Activated CD8-positive, alpha-beta T cell treated with anti-CD3 and anti-CD28 coated beads for 36 hours (primary cell): Measurements from ENCODE around the gene OR5C1. TPM values are rescaled to one million over a fixed set of nuclear protein-coding genes. Genes with fewer than 3 reads are reported as not detected.

Source experiments
- ATAC-seq: fragments of 200-7000 bp; cut with Tn5 transposase; one replicate; pipeline ENCODE4 v1.10.0; 2021; ENCODE audit warnings: mild to moderate bottlenecking, moderate library complexity
- CTCF ChIA-PET: fragments of 350-600 bp; sonication (Branson Sonifier 250); formaldehyde crosslinking; loops from one replicate; lab custom pipeline; 2021; ENCODE audit warnings: antibody characterized with exemption; lab: Charles Lee
- POLR2A ChIA-PET: fragments of 350-600 bp; sonication (Branson Sonifier 250); formaldehyde crosslinking; loops from one replicate; lab custom pipeline; 2021; ENCODE audit warnings: antibody characterized with exemption; lab: Charles Lee
- DNase-seq: peaks from one replicate; pipeline ENCODE4 v3.0.0-alpha.2; 2020
- H3K27ac Mint-ChIP-seq: one replicate; pipeline ENCODE4 v1.8.0; 2021; ENCODE audit warnings: mild to moderate bottlenecking, mixed read lengths
- H3K27me3 Mint-ChIP-seq: one replicate; pipeline ENCODE4 v1.8.0; 2021; ENCODE audit warnings: mixed read lengths
- H3K36me3 Mint-ChIP-seq: one replicate; pipeline ENCODE4 v1.8.0; 2021; ENCODE audit warnings: low read depth, mixed read lengths
- H3K4me1 Mint-ChIP-seq: one replicate; pipeline ENCODE4 v1.8.0; 2021; ENCODE audit warnings: low read depth, mixed read lengths
- H3K4me3 Mint-ChIP-seq: one replicate; pipeline ENCODE4 v1.8.0; 2021; ENCODE audit warnings: mild to moderate bottlenecking, moderate library complexity, mixed read lengths
- H3K9me3 Mint-ChIP-seq: one replicate; pipeline ENCODE4 v1.8.0; 2021; ENCODE audit warnings: mixed read lengths
- intact Hi-C: fragments of 100-400 bp; cut with micrococcal nuclease; formaldehyde crosslinking; loops from one replicate; pipeline ENCODE4 v1.10.0; 2022
- total RNA-seq, 2 experiments: library from RNA; stranded (reverse); gene quantifications; one replicate each; pipeline ENCODE4 v1.2.3, GENCODE V29; 2021
- TF ChIP-seq, protein P1 (sequence below): fragments of 200-600 bp; IDR thresholded peaks from one replicate; pipeline ENCODE4 v1.8.0; 2022; ENCODE audit warnings: antibody characterized with exemption, mild to moderate bottlenecking

OR5C1 gene
- not detected for total RNA-seq

GRCh38 chr9:122788831-122789230, at the start of gene OR5C1:
OR5C1 (plus strand) TSS chr9:122788933; CDS start chr9:122788933, 0 bp downstream.
- H3K9me3 Mint-ChIP-seq, result no peaks in the 10 kb centered on the region
- H3K4me1 Mint-ChIP-seq, result no peaks in the 10 kb centered on the region
- ChIA-PET POLR2A (no interaction called here), CTCF (no interaction called here)
- no peaks in the 10 kb centered on the region for H3K36me3 Mint-ChIP-seq
- DNase-seq (no peak), ATAC-seq (no peak)
- intact Hi-C loops, result no loop called here
- TF ChIP-seq, protein P1, sequence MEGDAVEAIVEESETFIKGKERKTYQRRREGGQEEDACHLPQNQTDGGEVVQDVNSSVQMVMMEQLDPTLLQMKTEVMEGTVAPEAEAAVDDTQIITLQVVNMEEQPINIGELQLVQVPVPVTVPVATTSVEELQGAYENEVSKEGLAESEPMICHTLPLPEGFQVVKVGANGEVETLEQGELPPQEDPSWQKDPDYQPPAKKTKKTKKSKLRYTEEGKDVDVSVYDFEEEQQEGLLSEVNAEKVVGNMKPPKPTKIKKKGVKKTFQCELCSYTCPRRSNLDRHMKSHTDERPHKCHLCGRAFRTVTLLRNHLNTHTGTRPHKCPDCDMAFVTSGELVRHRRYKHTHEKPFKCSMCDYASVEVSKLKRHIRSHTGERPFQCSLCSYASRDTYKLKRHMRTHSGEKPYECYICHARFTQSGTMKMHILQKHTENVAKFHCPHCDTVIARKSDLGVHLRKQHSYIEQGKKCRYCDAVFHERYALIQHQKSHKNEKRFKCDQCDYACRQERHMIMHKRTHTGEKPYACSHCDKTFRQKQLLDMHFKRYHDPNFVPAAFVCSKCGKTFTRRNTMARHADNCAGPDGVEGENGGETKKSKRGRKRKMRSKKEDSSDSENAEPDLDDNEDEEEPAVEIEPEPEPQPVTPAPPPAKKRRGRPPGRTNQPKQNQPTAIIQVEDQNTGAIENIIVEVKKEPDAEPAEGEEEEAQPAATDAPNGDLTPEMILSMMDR, result no peak
- no peak within 1 kb of the TSS for H3K27ac Mint-ChIP-seq
- H3K4me3 Mint-ChIP-seq, result no peak within 1 kb of the TSS
- no peaks in the 10 kb centered on the region for H3K27me3 Mint-ChIP-seq

GRCh38 chr9:122742003-122742402, 46.7 kb upstream of the OR5C1 start, which contains the start of gene OR1L6:
OR1L6 (plus strand) TSS chr9:122742303; CDS start chr9:122749848, 7,545 bp downstream.
- peaks cover 10% of the 10 kb centered on the region for H3K9me3 Mint-ChIP-seq
- H3K4me3 Mint-ChIP-seq, result no peak within 1 kb of the TSS
- H3K27ac Mint-ChIP-seq, result no peak within 1 kb of the TSS
- ChIA-PET CTCF (no interaction called here), POLR2A (no interaction called here)
- no peaks in the 10 kb centered on the region for H3K4me1 Mint-ChIP-seq
- no peak for DNase-seq
- intact Hi-C loops, result no loop called here
- H3K36me3 Mint-ChIP-seq, result no peaks in the 10 kb centered on the region
- ATAC-seq, result no peak
- TF ChIP-seq, protein P1, result no peak
- peaks cover 1% of the 10 kb centered on the region for H3K27me3 Mint-ChIP-seq

- Mint-ChIP-seq H3K27ac (no peak overlapping the region), H3K27me3 (no peaks in the 10 kb centered on the region), H3K36me3 (peaks cover 2% of the 10 kb centered on the region), H3K9me3 (peaks cover 20% of the 10 kb centered on the region), H3K4me1 (no peaks in the 10 kb centered on the region), H3K4me3 (no peak overlapping the region)
- no peak for ATAC-seq
- TF ChIP-seq, protein P1, result no peak
- DNase-seq, result no peak
- ChIA-PET POLR2A (no interaction called here), CTCF (no interaction called here)
- intact Hi-C loops, result no loop called here
Measured at GRCh38 chr9:122754825-122755224, 33.9 kb upstream of the OR5C1 start.

- H3K27ac Mint-ChIP-seq, result no peak overlapping the region
- TF ChIP-seq, protein P1, result no peak
- intact Hi-C loops, result no loop called here
- H3K36me3 Mint-ChIP-seq, result no peaks in the 10 kb centered on the region
- peaks cover 12% of the 10 kb centered on the region for H3K9me3 Mint-ChIP-seq
- H3K4me3 Mint-ChIP-seq, result no peak overlapping the region
- DNase-seq (no peak), ATAC-seq (no peak)
- H3K27me3 Mint-ChIP-seq, result no peaks in the 10 kb centered on the region
- no peaks in the 10 kb centered on the region for H3K4me1 Mint-ChIP-seq
- POLR2A ChIA-PET, result no interaction called here
- CTCF ChIA-PET, result no interaction called here
Measured at GRCh38 chr9:122767817-122768216, 20.9 kb upstream of the OR5C1 start.

DNA sequence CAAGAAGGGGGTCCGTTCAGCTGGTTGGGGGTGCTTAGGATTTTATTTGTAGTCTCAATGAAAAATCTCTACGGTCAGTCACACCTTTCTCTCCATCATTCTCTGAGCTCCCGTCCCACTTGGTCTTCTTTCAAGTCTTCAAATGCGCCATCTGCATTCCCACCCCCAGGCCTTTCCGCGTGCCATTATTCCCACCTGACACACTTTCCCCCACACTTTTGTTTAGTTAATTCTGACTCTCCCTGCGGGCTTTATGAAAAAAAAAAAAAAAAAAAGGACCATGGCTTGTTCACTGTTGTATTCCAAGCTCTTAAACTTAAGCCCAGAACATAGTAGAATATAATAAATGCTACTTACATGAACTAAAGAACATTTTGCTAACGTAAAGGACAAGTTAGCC, 11.7 kb upstream of the OR5C1 start:
- CTCF ChIA-PET, result no interaction called here
- Mint-ChIP-seq H3K4me3 (no peak overlapping the region), H3K9me3 (peaks cover 4% of the 10 kb centered on the region), H3K27ac (no peak overlapping the region), H3K4me1 (no peaks in the 10 kb centered on the region), H3K36me3 (no peaks in the 10 kb centered on the region), H3K27me3 (peaks cover 4% of the 10 kb centered on the region)
- ATAC-seq (no peak), DNase-seq (no peak)
- intact Hi-C loops, result no loop called here
- TF ChIP-seq, protein P1, result no peak
- POLR2A ChIA-PET, result no interaction called here
